Measurements from ENCODE around the gene HIPK2.

Gene HIPK2

GRCh38 chr7:139639563-139639962 is 138.2 kb downstream of the HIPK2 start:
- no peak for DNase-seq (ENCODE audit: low read depth)
- H3K4me3 ChIP-seq (ENCODE audit: low read depth, low read length): no peak overlapping the region
- no peak for TF ChIP-seq MYC (IDR thresholded peaks at IDR 0.05; ENCODE audit: low read depth, low read length)
- TF ChIP-seq, protein P1, sequence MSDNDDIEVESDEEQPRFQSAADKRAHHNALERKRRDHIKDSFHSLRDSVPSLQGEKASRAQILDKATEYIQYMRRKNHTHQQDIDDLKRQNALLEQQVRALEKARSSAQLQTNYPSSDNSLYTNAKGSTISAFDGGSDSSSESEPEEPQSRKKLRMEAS (IDR thresholded peaks at IDR 0.05; ENCODE audit: low read depth, low read length): no peak
- no peak for TF ChIP-seq POLR2A (IDR thresholded peaks at IDR 0.05; ENCODE audit: extremely low read depth, insufficient read length)
- TF ChIP-seq, protein P2, sequence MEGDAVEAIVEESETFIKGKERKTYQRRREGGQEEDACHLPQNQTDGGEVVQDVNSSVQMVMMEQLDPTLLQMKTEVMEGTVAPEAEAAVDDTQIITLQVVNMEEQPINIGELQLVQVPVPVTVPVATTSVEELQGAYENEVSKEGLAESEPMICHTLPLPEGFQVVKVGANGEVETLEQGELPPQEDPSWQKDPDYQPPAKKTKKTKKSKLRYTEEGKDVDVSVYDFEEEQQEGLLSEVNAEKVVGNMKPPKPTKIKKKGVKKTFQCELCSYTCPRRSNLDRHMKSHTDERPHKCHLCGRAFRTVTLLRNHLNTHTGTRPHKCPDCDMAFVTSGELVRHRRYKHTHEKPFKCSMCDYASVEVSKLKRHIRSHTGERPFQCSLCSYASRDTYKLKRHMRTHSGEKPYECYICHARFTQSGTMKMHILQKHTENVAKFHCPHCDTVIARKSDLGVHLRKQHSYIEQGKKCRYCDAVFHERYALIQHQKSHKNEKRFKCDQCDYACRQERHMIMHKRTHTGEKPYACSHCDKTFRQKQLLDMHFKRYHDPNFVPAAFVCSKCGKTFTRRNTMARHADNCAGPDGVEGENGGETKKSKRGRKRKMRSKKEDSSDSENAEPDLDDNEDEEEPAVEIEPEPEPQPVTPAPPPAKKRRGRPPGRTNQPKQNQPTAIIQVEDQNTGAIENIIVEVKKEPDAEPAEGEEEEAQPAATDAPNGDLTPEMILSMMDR (IDR thresholded peaks at IDR 0.05; ENCODE audit: low read depth, low read length): no peak

GRCh38 chr7:139635526-139636302 is 142.1 kb downstream of the HIPK2 start:
- no peak overlapping the region for H3K4me3 ChIP-seq (ENCODE audit: low read depth, low read length)
- DNase-seq (ENCODE audit: low read depth): peak; percentile 85
- TF ChIP-seq POLR2A (IDR thresholded peaks at IDR 0.05; ENCODE audit: extremely low read depth, insufficient read length): no peak
- TF ChIP-seq, protein P1 (IDR thresholded peaks at IDR 0.05; ENCODE audit: low read depth, low read length): peak; percentile 35; the same call in 1 of the 2 replicates

DNA sequence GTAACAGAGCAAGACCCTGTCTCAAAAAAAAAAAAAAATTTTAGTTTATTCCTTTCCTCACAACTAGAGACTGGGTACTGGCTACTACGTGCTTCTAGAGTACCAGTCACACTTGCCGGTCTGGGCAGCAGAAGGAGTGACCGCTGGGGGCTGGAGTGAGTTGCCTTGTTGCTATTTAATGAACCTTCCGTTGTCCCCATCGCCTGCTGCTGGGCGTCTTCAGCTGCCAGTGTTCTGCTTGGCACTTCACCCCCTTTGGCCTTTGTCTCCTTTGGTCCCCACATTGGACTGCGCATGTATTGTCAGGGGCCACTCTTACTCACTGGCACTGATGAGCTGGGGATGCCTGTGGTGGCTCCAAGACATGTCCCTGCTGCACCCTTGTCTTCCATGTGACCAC is 143.7 kb downstream of the HIPK2 start:
- H3K4me3 ChIP-seq (ENCODE audit: low read depth, low read length): no peak overlapping the region
- no peak for DNase-seq (ENCODE audit: low read depth)
- TF ChIP-seq MYC (IDR thresholded peaks at IDR 0.05; ENCODE audit: low read depth, low read length) (no peak), POLR2A (IDR thresholded peaks at IDR 0.05; ENCODE audit: extremely low read depth, insufficient read length) (no peak)
- TF ChIP-seq, protein P2 (IDR thresholded peaks at IDR 0.05; ENCODE audit: low read depth, low read length): no peak
- TF ChIP-seq, protein P1 (IDR thresholded peaks at IDR 0.05; ENCODE audit: low read depth, low read length): no peak

DNA sequence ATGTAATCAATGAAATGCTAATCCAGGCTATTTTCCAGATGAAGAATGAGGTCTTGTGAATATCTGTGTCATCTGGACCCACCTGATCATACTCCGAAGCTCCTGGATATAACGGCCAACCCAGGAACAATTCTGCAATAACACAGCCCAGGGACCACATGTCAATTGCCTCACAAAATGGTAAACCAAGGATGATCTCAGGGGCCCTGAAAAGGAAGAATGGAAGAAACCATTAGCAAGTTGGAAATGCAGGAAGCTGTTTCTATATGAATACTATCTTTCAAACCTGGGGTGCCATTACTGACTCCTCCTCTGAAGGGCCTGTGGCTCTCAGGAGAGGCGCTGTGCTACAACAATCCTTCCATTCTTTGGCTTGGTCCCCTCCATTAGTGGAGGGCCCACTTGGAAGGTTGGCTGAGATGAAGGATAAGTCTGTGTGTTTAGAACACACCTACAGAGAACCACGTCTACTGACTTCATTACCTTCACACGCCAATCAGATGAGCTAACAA is 146.2 kb downstream of the HIPK2 start:
- TF ChIP-seq, protein P2 (IDR thresholded peaks at IDR 0.05; ENCODE audit: low read depth, low read length): no peak
- TF ChIP-seq, protein P1 (IDR thresholded peaks at IDR 0.05; ENCODE audit: low read depth, low read length): no peak
- TF ChIP-seq MYC (IDR thresholded peaks at IDR 0.05; ENCODE audit: low read depth, low read length) (no peak), POLR2A (IDR thresholded peaks at IDR 0.05; ENCODE audit: extremely low read depth, insufficient read length) (no peak)
- no peak for DNase-seq (ENCODE audit: low read depth)
- H3K4me3 ChIP-seq (ENCODE audit: low read depth, low read length): no peak overlapping the region

DNA sequence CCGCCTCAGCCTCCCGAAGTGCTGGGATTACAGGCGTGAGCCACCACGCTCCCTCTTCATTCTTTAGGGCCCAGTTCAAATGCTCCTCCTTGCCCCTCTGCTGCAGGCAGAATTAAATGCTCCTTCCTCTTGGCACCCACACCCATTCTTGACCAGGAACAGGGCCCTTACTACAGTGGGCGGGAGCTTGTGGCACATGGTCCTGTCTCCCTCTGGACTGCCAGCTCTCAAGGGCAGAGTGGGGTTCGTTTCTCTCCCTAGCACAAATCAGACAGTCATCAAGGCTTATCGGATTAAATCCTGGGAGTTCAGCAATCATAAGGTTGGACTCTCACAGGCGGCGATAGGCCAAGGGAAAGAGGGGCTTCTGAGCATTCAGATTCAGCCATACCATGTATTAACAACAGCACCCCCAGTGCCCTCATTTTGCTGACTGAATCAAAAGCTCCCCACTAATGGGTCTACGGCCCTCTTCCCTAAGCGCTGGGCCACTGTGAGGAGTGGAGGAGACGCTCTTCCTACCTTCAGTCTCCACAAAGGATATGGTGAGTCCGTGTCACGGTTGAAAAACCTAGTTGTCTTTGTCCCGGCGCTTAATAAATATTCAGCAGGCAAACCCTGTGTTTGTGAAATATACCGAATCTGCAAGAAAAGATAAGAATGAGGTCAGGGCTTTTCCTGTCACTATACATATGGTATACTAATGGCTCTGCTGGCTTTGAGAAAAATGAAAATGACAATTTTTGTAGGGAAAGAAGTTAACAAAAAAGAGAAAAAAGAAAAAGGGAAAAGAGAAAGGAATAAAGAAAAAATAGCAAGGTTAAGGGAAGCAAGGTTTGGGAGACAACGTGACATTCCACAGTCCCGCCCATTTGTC is 146.9 kb downstream of the HIPK2 start:
- no peak overlapping the region for H3K4me3 ChIP-seq (ENCODE audit: low read depth, low read length)
- no peak for DNase-seq (ENCODE audit: low read depth)
- no peak for TF ChIP-seq POLR2A (IDR thresholded peaks at IDR 0.05; ENCODE audit: extremely low read depth, insufficient read length)
- TF ChIP-seq, protein P1 (IDR thresholded peaks at IDR 0.05; ENCODE audit: low read depth, low read length): 0 out of 2 replicates have a peak, but pooled peaks have one; percentile 13

GRCh38 chr7:139629392-139630082 is 148.3 kb downstream of the HIPK2 start:
- TF ChIP-seq MYC (IDR thresholded peaks at IDR 0.05; ENCODE audit: low read depth, low read length): no peak
- peak; percentile 52 for DNase-seq (ENCODE audit: low read depth)
- no peak overlapping the region for H3K4me3 ChIP-seq (ENCODE audit: low read depth, low read length)

All from NB4 (cell line).